Thoracic aorta (tissue), 2 donors: Measurements from ENCODE around the gene EPHB2. TPM values are rescaled to one million over a fixed set of nuclear protein-coding genes. Genes with fewer than 3 reads are reported as not detected.

ENCODE experiments used
- ATAC-seq: fragments of 150-250 bp; one replicate; pipeline ENCODE4 v1.8.0; 2017; ENCODE audit warnings: low read depth; ENCODE audit not compliant: insufficient number of reproducible peaks, low FRiP score
- DNase-seq: peaks from one replicate; pipeline ENCODE4 v3.0.0-alpha.2; 2020; ENCODE audit warnings: low spot score
- H3K27ac ChIP-seq, 2 donors: fragments of 200-600 bp; sonication (generic); 1 replicate in 1 of 2; 2 replicates in 1 of 2; pipeline ENCODE4 v1.5.1; 2016; ENCODE audit warnings: mild to moderate bottlenecking in 2 of 2, moderate library complexity in 2 of 2
- H3K27me3 ChIP-seq: fragments of 200-600 bp; sonication (generic); replicated peaks from 2 replicates; pipeline ENCODE4 v1.6.0; 2016; ENCODE audit warnings: mild to moderate bottlenecking; ENCODE audit not compliant: insufficient read depth
- H3K36me3 ChIP-seq: fragments of 200-600 bp; sonication (generic); one replicate; pipeline ENCODE4 v1.5.1; 2016
- H3K4me1 ChIP-seq, 2 donors: fragments of 200-600 bp; sonication (generic); 1 replicate in 1 of 2; 2 replicates in 1 of 2; pipeline versions ENCODE4 v1.5.1 to v1.6.0; 2016; ENCODE audit warnings: low read depth in 2 of 2, mild to moderate bottlenecking in 1 of 2; ENCODE audit not compliant: control insufficient read depth in 1 of 2
- H3K4me3 ChIP-seq: fragments of 200-600 bp; sonication (generic); 2 replicates; pipeline ENCODE4 v1.5.1; 2016; ENCODE audit warnings: mild to moderate bottlenecking
- H3K9me3 ChIP-seq: fragments of 200-600 bp; sonication (generic); 2 replicates; pipeline ENCODE4 v1.5.1; 2016
- total RNA-seq, 2 donors: library from RNA; depleted of rRNA; stranded (reverse); fragments of >200 nt; gene quantifications; one replicate each; pipeline versions ENCODE4 v1.1.0 to v1.2.3, GENCODE V29; 2016
- TF ChIP-seq, protein P1 (sequence below): fragments of 200-600 bp; sonication (generic); IDR thresholded peaks from one replicate; pipeline ENCODE4 v1.5.1; 2019; ENCODE audit warnings: antibody characterized with exemption

The EPHB2 gene
- total RNA-seq, 2 donors from 2014 or later = 9.3 to 10.0 TPM

DNA sequence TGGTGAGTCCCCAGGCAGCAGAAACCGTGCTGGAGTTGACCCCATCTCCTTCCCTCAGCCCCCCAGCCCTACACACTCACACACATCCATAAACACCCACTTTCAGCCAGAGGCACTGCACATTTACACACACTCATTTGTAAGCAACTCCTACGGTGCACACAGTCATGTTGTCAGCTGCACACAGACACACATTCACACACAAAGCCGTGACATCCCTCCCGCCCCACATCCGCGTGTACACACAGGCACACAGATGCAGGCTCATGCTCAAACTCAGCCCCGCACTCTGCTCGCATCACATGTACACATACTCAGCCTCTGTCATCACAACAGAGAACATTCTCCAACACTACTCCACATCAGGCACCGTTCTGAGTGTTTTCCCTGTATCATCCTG is 214.5 kb downstream of the EPHB2 start:
- TF ChIP-seq, protein P1, sequence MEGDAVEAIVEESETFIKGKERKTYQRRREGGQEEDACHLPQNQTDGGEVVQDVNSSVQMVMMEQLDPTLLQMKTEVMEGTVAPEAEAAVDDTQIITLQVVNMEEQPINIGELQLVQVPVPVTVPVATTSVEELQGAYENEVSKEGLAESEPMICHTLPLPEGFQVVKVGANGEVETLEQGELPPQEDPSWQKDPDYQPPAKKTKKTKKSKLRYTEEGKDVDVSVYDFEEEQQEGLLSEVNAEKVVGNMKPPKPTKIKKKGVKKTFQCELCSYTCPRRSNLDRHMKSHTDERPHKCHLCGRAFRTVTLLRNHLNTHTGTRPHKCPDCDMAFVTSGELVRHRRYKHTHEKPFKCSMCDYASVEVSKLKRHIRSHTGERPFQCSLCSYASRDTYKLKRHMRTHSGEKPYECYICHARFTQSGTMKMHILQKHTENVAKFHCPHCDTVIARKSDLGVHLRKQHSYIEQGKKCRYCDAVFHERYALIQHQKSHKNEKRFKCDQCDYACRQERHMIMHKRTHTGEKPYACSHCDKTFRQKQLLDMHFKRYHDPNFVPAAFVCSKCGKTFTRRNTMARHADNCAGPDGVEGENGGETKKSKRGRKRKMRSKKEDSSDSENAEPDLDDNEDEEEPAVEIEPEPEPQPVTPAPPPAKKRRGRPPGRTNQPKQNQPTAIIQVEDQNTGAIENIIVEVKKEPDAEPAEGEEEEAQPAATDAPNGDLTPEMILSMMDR = no peak
- Histone ChIP-seq H3K27me3 (no peaks in the 10 kb centered on the region), H3K4me3 (no peak overlapping the region), H3K36me3 (no peaks in the 10 kb centered on the region), H3K9me3 (no peaks in the 10 kb centered on the region), H3K4me1 (no peaks in the 10 kb centered on the region), H3K27ac (no peak overlapping the region)
- no peak for ATAC-seq
- no peak for DNase-seq

DNA sequence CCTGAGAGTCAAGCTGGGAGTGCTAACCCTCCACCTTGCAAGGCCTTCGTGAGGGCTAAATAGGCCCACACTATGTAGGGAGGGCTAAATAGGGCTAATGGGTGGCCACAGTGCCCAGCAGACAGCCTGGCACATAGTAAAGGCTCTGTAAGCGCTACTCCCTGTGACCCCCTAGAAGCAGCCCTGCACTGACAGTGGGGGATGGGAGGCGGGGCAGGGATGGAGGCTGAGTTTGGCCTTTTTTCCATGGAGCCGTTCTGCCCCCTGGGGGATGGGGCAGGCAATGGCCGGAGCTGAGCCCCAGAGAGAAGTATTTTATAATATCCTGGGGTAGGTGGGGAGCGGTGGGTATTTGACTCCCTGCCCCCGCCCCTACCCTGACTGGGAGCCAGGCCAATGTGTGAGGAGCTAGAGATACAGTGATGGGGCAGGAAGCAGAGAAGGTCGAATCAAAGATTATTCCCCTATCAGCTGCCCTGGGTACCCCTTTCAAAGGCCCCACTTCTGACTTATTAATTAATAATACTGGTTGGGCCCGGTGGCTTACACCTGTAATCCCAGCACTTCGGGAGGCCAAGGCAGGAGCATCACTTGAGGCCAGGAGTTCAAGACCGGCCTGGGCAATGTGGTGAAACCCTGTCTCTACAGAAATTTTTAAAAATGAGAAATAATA is 219.7 kb downstream of the EPHB2 start:
- Histone ChIP-seq H3K27ac (no peak overlapping the region), H3K36me3 (no peaks in the 10 kb centered on the region), H3K9me3 (no peaks in the 10 kb centered on the region), H3K4me3 (no peak overlapping the region), H3K4me1 (no peaks in the 10 kb centered on the region), H3K27me3 (no peaks in the 10 kb centered on the region)
- ATAC-seq (no peak), DNase-seq (no peak)
- TF ChIP-seq, protein P1 = peak; percentile 46

DNA sequence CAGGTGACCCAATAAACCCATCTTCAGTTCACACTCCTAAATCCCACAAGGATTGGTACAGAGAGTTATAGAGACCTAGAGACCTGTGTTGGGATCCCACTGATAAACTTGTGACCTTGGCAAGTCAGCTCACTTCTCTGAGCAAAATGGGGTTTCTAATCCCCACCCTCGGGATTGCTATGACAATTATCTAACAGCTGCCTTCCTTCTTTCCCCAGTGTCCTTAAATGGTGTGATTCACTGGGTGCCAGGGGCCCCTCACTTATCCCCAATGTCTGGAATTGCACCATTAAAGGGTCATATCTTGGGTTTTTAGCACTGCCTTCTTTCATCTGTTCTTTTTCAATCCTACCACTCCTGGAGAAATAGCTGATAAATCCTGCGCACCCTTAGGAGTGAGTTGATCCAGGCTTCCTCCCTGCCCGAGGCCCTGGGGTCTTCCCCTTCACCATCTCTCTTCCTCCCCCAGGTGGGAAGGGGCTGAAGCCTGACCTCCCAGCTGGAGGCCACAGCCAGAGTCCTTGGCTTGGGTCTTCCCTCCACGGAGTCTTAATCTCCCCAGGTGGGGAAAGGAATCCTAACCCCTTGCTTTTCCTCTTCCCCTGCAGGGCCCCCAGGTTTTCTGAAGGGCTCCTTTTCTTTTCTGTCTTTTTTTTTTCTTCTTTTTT is 222.3 kb downstream of the EPHB2 start:
- Histone ChIP-seq H3K27me3 (no peaks in the 10 kb centered on the region), H3K36me3 (no peaks in the 10 kb centered on the region), H3K9me3 (no peaks in the 10 kb centered on the region), H3K4me3 (no peak overlapping the region), H3K27ac (no peak overlapping the region), H3K4me1 (no peaks in the 10 kb centered on the region)
- TF ChIP-seq, protein P1 = no peak
- ATAC-seq (no peak), DNase-seq (no peak)

DNA sequence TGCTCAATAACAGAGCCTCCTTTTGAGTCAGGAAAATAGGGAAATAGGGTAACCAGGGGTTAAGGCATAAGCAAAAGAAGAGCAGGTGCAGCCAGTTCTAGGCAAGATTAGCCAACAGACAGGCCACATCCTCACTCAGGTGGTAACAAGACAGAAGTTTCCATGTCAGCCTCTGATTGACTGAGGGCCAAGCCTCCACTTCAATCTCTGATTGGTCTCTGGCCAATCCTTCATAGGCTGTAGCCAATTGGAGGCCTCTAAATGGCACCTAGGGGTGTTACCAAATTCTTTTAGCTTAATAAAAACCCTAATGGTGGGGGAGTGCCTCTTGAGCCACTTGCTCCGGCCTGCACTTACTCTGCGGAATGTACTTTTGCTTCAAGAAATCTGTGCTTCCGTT is 224.8 kb downstream of the EPHB2 start:
- Histone ChIP-seq H3K4me3 (no peak overlapping the region), H3K27me3 (no peaks in the 10 kb centered on the region), H3K9me3 (no peaks in the 10 kb centered on the region), H3K4me1 (no peaks in the 10 kb centered on the region), H3K36me3 (no peaks in the 10 kb centered on the region), H3K27ac (no peak overlapping the region)
- TF ChIP-seq, protein P1 = no peak
- ATAC-seq = no peak
- DNase-seq = no peak

DNA sequence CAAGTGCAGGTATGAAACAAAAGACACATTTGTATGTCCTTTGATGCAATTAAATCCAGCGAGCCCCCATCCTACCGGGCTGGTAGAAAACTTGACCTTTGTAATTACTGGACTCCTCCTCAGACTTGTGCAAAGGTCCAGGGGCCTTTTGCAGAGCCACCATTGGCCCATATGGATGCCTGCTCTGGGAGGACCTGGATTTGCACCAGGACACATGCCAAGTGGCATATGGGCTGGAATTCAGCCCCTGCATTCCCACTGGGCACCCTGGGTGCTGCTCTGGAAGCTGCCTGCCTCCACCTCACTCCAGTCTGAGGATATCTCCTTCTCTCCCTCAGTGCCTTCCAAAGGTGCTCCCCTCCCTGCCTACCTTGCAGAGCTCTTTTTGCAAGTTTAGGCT is 226.0 kb downstream of the EPHB2 start:
- Histone ChIP-seq H3K9me3 (peaks cover 2% of the 10 kb centered on the region), H3K27ac (no peak overlapping the region), H3K4me3 (no peak overlapping the region), H3K27me3 (no peaks in the 10 kb centered on the region), H3K4me1 (no peaks in the 10 kb centered on the region), H3K36me3 (no peaks in the 10 kb centered on the region)
- ATAC-seq (no peak), DNase-seq (no peak)
- TF ChIP-seq, protein P1 = no peak
